ENCODE measurements around the gene CLCN7.
"Not testable (repeated sequence)": the region's sequence is repeated elsewhere in the genome, so short reads cannot be mapped to it uniquely, and the experiment has no call there.

CLCN7 gene

GRCh38 chr16:1445518-1446203 is 29.2 kb downstream of the CLCN7 start:
- DNase-seq (ENCODE audit: low read depth in 3 of 3), result no peak

DNA sequence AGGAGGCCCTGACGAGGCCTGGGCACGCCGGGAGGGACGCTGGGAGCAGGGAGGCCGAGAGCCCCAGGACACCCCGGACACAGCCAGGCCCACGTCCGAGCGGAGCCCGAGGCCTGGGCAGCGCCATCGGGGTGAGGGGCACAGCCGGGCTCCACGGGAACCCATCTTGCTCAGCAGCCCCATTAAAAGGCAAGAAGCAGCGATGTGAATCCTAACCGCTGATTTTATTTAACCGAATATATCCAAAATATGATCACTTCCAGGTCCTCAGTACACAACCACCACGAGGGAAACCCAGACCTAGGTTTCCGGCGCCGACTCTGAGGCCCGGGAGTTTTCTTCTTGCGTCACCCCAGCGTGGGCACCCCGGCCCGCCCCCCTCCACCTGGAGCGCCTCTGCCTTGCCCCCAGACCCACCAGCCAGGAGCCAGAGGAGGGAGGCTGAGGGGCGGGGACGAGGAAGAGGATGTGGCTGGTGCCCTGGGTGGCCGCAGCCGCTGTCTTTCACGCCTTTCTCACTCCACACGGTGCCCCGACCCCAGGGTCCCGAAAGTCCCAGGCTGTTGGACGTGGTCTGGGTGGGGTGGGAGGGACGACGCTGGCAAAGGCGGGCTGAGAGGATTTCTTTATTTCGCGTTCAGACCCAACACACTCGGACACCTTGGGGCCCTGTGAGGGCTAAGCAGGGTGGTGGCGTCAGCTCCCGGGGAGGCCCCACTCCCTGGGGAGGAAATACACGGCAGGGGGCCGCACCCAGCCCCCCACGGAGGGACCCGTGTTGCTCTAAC is 29.9 kb downstream of the CLCN7 start:
- no peak for DNase-seq (ENCODE audit: low read depth in 3 of 3)

DNA sequence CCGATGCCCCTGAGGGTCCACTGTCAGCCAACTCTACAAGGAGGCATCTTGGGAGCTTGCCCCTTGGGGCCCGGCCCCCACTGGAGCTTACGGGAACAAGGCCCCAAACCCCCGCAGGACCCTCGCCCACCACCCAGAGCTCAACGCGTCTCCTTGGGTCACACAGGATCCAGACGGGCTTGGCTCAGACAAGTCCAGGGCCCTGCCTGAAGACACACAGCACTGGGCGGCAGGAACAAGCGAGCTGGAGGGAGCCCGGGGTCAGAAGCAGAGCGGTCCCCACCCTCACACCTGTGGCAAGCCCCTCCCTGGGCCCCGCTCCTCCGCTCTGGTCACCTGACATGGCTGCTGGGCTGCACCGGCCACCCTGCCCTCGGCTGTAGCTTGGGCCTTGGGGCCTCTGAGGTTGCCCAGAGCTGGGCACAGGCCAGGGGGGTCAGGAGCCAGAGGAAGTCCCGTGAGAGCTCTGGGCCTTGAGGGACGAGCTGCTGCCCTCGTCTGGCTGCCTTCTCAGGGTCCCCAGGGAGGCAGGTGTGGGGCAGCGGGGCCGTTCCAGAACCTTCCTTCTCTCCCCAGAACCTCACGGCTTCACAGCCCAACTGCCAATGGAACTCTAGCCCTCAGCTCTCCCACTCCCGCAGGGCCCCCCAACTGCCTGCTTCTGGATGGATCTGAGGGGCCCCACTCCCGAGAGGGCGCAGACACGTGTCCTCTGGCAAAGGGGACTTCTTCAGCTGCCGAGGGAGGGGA is 30.7 kb downstream of the CLCN7 start, which contains the start of gene CCDC154:
Gene CCDC154, minus strand, starts transcription at position 577 of the 750 bp plus-strand sequence. Its CDS starts 234 bp downstream, at position 343.
- DNase-seq (ENCODE audit: low read depth in 3 of 3), result no peak

- no peak for DNase-seq (ENCODE audit: low read depth in 3 of 3)
Observed at GRCh38 chr16:1443403-1443973, 31.3 kb downstream of the CLCN7 start.

DNA sequence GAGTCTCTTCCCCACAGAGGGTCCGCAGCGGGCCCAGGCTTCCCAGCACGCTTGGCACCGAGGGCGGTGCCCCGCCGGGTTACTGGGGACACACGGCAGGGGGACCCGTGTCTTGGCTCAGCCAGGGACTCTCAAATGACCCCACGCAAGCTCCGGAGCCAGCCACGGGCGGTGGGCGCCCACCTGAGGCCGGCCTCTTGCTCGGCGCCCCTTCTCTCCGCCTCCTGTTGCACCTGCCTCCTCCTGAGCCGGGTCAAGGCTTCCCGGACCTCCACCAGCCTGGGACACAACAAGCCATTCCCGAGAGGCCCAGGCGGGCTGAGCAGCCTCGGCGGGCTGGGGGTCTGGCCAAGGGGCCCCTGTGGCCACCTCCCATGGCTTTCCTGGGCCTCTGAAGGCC is 32.1 kb downstream of the CLCN7 start:
- DNase-seq (ENCODE audit: low read depth in 3 of 3), result no peak

GRCh38 chr16:1441391-1441829 is 33.4 kb downstream of the CLCN7 start:
- DNase-seq (ENCODE audit: low read depth in 3 of 3), result no peak

GRCh38 chr16:1439699-1440074 is 35.1 kb downstream of the CLCN7 start:
- not testable (repeated sequence) for DNase-seq (ENCODE audit: low read depth in 3 of 3)

- no peak for DNase-seq (ENCODE audit: low read depth in 3 of 3)
Observed at GRCh38 chr16:1439058-1439698, 35.6 kb downstream of the CLCN7 start.

- no peak for DNase-seq (ENCODE audit: low read depth in 3 of 3)
Observed at GRCh38 chr16:1438229-1439057, 36.4 kb downstream of the CLCN7 start.

- DNase-seq (ENCODE audit: low read depth in 3 of 3), result no peak
Observed at GRCh38 chr16:1437606-1438005, 37.2 kb downstream of the CLCN7 start.

DNA sequence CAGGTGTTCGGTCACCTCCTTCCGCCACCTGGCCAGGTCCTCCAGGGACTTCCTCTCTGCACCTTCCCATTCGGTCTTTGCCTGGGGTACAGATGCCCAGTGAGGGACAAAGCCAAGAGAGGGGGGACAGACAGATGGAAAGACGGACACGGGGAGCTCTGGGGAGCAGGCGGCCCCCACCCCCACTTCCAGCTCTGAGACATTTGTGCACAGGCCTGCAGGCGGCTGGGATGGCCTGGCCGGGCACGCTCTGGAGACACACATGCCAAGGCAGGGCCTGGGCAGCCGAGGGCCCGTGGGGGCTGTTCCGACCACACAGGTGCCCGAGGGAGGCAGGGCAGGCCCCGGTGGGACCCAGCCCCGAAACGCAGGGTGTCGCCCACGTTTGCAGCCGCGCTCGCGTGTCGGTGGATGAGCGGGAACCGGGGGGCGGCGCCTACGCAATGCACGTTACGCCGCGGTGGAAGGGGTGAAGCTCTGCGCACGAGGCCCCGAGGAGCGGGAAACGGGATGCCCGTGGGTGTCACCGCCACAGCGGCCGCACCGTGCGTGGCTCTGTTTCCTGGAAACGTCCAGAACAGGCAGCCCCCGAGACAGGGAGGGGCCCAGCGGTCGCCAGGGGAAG is 38.0 kb downstream of the CLCN7 start:
- no peak for DNase-seq (ENCODE audit: low read depth in 3 of 3)

DNA sequence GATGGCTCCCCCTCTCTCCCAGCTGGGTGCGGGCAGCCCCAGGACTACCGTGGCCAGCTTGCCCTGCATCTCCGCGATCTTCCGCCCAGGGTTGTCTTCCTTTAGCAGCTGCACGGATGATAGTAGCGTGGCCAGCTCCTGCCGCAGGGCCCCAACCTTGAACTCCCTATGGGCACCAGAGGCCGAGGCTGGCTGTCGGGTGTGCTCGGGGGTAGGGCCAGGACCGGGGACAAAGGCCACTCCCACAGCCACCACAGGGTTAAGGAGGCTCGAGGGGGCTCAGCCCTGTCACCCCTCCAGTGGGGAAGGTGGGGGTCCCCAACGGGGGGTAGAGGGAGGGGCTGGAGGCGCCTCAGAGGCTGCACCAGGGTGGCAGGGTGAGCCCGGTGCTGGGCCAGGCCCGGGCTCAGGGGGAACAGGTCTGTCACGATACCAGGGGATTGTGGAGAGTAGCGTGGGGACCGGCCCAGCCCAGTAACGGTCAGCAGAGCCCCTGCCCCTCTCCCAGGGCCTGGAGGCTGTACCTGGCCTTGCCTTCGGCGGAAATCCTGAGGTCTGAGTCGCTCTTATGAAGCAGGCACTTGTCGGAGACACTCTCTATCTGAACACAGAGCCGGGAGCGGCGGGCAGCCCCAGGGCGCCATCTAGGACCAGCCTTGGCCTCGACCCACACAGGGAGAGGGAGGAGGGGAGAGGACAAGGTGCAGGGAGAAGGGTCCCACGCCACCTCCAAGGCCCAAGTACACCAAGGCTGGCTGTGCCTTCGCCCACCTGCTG is 38.7 kb downstream of the CLCN7 start:
- no peak for DNase-seq (ENCODE audit: low read depth in 3 of 3)

DNA sequence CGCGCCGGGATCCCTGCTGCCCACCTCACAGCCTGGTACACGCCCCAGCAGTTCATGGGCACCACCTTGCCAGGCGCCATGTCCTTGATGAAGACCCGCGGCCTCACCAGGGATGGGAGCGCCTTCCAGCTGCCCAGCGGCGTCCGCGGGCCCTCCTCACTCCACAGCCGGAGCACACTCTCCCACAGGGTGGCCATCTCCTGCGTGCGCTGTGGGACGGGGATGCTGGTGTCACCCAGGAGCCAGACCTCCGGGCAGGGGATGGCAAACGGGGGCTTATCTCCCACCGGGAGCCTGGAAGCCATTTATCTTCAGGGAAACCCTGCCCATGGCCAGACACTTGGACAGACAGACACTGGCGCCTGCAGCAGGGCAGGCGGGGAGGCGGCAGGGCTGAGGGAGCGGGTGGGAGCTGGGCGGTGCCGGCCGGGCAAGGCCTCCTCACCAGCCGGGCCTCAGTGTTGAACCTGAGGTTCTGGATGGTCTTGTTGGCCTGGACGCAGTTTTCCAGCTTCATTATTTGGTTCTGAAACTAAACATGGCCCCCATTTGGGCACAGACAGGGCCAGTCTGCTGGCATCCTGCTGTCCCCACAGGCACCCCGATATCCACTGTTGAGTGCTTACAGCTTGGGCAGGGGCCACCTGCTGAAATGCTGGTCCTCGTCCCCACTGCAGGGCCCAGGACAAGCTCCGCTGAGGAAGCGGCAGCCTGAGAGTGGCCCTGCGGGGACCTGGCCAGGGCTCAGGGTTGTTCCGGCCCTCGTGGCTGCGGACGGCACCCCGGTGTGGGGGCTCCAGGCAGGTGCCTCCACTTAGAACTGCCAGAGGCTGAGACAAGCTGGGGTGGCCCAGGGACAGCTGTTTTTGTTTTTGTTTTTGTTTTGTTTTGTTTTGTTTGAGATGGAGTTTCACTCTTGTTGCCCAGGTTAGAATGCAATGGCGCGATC is 39.9 kb downstream of the CLCN7 start:
- DNase-seq (ENCODE audit: low read depth in 3 of 3), result no peak

- no peak for DNase-seq (ENCODE audit: low read depth in 3 of 3)
Observed at GRCh38 chr16:1433756-1434155, 41.1 kb downstream of the CLCN7 start.

DNA sequence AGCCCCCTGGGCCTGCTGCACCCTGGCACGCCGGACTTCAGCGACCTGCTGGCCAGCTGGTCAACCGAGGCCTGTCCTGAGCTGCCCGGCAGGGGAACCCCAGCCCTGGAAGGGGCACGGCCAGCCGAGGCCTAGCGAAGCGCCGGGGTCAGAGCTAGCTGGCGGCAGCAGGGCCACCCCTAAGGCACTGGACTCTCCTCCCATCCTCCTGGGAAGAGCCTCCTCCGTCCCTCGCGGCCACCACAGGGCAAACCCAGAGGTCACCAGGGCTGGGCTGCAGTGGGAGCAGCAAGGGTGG is 41.6 kb downstream of the CLCN7 start:
- no peak for DNase-seq (ENCODE audit: low read depth in 3 of 3)

DNA sequence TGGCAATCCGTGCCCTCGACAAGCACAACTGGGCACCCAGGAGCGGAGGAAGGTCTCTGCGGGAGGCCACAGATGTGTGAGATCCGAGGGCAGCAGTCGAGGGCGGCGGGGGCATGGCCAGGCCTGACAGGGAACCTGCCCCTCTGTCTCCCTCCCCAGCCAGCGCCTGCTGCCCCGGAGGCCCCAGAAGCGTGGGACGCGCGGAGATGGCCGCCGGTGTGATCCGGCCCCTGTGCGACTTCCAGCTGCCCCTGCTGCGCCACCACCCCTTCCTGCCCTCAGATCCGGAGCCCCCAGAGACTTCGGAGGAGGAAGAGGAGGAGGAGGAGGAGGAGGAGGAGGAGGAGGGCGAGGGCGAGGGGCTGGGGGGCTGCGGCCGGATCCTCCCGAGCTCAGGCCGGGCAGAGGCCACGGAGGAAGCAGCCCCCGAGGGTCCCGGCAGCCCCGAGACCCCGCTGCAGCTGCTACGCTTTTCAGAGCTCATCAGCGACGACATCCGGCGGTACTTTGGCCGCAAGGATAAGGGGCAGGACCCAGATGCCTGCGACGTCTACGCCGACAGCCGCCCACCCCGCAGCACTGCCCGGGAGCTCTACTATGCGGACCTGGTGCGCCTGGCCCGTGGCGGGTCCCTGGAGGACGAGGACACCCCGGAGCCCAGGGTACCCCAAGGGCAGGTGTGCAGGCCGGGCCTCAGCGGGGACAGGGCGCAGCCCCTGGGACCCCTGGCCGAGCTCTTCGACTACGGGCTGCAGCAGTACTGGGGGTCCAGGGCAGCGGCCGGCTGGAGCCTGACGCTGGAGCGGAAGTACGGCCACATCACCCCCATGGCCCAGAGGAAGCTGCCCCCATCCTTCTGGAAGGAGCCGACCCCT is 42.2 kb downstream of the CLCN7 start:
- DNase-seq (ENCODE audit: low read depth in 3 of 3), result no peak

DNA sequence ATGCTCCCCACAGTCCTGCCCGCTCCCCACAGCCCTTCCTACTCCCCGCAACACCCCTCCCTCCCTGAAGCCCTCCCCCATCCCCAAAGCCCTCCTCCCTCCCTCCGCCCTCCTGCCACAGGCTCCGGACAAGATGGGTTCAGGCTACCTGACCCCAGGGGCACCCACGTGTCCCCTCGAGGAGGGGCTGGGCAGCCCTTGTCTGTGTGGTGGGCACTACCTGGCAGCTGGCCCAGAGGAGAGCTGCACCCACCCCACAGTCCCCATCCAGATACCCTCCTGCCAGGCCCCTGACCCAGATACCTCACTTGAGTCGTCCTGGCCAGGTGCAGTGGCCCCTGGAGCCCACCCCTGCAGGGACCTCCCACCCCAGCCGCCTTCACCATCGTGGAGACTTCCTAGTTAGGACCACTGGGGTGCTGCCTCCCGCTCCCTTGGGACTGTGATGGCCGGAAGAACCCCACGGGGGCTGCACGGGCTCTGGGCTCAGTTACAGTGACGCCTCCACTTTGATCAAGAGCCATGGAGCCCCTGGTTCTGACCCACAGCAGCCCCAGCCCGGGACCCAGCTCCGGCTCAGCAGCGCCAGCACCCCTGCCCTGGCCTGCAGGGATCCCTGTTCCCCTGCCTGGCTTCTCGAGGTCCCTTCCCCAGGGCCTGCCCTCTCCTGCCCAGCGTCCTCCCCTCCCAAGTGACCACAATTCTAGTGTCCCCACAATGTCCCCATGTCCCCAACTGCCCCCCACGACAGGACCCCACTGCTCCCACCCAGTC is 43.1 kb downstream of the CLCN7 start:
- DNase-seq (ENCODE audit: low read depth in 3 of 3), result no peak

Data from stimulated activated CD4-positive, alpha-beta T cell treated with anti-CD3 and anti-CD28 coated beads, TNF-alpha, amount 100 ng/mL, for 48 hours (primary cell).